HG03432 (cell line): ENCODE data around the gene CACNA1D.

ENCODE experiments used
- ATAC-seq: cut with Tn5 transposase; IDR thresholded peaks from one replicate; pipeline ENCODE4 v1.9.1; 2021; ENCODE audit warnings: mild to moderate bottlenecking, moderate library complexity; ENCODE audit not compliant: unreplicated experiment

Gene CACNA1D

DNA sequence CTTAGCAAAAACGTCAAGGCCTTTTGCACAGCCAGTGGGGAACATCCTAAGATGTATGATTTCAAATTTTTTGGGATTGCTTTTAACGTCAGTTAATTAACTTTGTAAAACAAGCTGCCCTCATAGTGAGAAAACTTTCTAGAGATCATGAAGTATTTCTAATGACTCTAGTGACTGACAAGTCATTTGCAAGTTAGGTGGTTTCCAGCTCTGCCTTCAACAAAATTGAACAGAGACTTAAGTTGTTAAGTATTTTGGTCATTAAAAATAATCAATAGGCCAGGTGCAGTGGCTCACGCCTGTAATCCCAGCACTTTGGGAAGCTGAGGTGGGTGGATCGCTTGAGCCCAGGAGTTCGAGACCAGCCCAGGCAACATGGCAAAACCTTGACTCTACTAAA, 280.6 kb downstream of the CACNA1D start:
- ATAC-seq = no peak

DNA sequence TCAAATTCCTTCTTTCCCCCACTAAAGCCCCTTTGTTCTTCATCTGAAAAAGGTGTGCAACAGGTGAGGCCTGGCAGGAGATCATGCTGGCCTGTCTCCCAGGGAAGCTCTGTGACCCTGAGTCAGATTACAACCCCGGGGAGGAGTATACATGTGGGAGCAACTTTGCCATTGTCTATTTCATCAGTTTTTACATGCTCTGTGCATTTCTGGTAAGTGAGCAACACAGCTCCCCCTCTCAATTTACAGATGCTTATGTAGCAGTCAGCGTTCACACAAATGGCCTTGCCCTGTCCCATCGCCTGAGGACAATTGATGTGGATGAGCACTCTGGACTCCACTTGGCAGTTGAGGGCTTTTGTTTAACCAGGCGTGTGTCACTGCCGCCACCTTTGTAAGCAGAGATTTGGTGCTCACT, 281.4 kb downstream of the CACNA1D start:
- ATAC-seq = no peak

DNA sequence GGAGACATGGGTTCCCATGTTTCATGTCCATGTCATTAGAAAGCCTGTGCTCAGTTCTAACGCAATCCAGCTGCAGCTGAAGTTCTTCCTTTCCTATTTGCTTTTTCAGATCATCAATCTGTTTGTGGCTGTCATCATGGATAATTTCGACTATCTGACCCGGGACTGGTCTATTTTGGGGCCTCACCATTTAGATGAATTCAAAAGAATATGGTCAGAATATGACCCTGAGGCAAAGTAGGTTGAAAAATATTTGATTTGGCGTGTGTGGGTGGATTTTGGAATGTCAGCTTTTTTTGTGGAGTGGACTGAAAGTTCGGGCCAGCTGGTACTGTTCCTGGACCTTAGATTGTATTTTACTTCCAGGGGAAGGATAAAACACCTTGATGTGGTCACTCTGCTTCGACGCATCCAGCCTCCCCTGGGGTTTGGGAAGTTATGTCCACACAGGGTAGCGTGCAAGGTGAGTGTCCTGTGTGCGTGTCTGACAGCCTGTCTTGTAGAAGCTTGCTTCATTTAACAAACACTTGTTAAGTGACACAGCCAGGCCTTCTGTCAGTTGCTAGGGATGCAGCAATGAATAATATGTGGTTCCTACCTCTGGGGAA, 282.2 kb downstream of the CACNA1D start:
- ATAC-seq = no peak

DNA sequence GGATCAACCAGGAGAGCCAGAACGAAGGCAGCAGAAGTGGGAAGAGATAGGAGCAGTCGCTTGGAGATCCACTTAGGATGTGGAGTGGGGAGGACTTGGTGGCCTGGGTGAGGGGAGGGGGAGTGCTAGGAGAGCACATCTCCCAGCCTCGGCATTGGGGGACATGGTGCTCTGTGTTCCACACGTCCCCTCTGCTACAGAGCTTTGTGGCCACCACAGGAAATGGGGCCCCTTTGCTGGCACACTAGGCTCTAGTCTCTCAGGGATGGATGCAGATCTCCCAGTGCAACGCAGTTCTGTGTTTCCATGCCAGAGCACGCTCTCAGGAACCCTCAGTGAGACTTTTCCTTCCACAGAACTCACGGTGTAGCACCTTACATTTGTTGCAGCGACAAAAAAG, 283.1 kb downstream of the CACNA1D start:
- no peak for ATAC-seq

DNA sequence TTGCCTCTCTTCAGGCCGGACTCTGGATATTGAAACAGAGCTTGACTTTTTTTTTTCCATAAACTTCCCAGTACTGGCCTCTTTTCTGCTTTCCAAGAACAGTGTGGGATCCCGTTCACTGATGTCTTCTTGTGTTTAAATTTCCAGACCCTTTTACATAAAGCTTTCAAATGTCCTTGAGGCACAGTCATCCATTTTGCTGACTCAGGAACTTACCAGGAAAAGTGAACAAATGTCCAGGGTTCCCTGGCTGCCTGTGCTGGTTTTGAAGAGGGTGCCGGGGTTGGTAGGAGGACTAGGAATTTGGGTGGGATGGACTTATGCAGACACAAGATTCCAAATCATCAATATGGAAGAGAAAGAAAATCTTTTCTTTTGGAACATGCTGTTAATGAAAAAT, 283.7 kb downstream of the CACNA1D start:
- no peak for ATAC-seq

DNA sequence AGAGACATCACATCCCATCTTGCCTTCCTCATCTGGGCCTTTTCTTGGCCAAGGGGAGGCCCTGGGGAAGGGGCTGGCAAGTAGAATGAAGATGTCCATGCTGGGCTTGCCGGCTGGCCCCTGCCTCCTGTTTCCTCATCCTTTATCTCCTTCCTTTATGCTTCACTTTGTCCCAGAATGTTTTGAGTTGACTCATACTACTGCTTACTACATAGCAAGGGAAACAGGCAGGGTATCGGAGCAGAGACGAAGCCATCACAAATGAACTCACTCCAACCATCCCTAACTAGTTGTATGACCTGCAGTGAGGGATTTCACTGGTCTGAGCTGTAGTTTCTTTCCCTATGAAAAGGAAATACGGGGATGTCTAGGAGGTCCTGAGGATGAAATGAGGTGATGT, 285.8 kb downstream of the CACNA1D start:
- no peak for ATAC-seq

DNA sequence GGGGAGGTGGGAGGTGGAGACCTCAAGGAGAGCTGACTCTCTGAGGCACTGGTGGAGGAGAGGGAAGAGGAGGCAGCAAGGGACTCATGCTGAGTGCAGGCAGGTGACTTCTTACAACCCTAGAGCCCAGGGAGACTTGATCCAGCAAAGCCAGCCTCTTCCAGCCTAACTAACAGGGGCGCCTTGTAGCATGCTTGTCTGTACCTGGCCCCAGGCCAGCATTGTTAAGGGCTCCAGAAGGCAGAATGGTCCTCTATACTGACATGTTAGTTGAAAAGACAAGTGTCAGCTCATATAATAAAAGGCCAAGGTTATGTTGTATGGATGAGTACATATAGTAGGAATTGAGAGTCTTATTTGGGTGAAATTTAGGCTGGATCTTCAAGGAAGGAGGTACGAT, 286.4 kb downstream of the CACNA1D start:
- ATAC-seq = no peak

DNA sequence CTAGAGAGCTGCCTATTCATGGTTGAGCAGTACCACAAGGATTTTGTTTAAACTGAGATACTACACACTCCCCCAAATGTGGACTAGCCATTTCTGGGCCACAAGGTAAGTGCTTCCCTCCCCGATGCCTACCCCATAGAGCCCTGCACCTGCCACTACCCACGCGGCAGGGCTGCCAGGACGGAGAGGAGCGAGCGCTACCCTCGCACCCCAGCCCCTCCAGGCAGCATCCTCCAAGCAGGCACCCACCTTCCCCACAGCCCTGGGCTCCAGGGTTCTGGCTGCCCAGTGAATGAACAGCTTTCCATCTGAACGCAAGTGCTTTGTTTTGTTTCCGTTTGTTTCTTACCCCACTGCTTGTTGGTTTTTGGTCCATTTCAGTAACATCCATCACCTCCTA, 292.6 kb downstream of the CACNA1D start:
- no peak for ATAC-seq

DNA sequence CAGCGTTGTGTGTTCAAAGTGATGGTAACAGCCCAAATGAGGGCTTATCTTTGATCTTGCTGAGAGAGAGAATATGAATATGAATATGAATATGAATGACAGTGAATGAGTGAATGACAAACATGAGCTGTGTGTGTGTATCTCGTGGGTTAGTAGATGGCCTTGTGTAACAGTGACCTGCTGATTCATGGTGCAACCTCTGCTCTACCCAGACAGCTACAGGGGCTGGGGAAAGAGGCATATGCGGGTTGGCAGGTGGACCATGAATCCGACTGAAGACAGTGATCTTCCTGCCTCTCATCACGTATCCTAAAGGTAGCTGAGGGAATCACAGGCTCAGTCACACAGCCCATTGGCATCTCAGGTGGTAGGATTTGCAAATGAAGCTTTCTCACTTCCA, 293.6 kb downstream of the CACNA1D start:
- ATAC-seq = no peak

DNA sequence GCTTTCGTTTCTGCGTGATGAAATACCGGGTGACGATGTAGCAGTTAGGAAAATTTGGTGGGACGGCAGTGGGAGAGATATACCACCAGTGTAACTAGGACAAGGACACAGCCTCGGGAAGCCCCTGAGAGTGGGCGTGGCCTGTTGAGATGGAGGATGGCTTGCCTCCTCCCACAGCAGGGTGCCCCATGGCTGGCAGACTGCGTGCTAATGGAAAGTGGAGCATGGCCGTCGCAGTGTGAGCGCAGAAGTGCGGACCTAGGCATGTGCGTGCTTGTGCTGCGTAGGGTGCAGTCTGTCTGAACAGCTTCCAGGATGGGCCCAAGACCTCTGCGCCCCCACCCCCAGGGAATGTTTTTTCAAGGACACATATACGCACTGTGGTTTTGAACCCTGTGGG, 295.0 kb downstream of the CACNA1D start:
- ATAC-seq = no peak

DNA sequence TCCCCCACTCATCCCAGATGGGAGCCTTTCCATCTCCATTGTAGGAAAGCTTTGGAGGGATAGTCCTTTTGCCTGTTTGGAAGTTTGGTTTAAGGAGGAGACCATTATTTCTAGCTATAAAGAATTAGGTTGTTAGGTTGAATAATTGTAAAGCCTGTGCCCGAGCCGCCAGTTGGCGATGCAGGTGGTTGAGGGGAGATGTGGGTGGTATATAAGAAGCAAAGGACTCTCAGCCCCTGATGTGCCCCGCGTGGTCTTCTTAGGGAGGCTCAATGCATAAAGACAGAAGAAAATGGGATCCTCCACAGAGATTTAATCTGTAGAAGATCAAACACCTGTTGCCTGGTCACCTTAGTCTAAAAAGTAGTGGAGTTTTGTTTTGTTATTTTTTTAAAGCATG, 296.1 kb downstream of the CACNA1D start:
- no peak for ATAC-seq

DNA sequence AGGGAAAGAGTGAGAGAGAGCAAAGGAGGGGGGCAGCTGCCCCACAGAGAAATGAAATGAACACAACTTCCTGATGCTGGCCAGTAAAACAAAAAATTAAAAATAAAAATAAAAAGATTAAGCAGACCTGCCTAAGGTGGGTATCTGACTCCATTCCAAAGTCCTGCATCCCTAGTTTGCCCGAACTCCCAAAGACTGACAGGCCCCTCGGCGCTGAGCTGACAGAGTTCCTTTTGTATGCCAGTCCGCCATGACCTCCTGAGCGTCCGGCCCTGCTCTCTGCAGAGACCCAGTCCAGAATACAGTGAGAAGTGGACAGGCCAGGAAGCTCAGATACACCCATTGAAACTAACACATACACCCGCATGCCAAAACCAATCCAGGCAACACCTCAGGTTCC, 296.9 kb downstream of the CACNA1D start:
- ATAC-seq = no peak

DNA sequence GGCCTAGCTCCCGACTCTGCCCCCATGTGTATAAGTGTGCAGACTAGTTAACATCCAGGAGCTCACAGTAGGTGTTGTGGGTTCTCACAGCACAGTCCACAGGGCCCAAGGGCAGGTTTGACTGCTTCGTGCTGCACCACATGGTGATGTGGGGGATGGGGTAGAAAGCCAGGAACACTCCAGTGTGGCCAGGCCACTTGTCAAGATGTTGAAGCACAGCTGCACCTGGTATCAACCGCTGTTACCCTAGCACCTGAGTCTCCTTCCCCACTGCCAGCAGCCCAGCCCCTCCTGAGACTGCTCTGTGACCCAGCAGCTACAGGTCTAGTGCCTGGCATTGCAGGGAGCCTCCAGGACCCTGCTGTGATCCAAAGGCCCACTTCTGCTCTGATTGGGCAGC, 298.5 kb downstream of the CACNA1D start:
- no peak for ATAC-seq

DNA sequence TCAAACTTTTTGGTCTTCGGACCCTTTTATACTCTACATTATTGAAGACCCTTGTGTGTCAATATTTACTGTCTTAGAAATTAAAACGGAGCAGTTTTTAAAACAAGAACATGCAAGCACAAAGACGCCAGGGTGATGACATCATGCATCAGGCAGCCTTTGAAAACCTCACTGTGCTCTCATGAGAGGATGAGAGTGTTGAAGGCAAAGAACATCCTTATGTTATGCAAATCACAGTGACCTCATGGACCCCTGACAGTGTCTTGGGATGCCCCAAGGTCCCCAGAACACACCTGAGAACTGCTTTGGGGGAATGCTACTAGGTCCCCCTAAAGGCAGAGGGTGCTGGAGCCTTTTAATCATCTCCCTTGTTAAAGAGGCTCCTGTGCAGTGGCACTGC, 300.2 kb downstream of the CACNA1D start:
- ATAC-seq = no peak

DNA sequence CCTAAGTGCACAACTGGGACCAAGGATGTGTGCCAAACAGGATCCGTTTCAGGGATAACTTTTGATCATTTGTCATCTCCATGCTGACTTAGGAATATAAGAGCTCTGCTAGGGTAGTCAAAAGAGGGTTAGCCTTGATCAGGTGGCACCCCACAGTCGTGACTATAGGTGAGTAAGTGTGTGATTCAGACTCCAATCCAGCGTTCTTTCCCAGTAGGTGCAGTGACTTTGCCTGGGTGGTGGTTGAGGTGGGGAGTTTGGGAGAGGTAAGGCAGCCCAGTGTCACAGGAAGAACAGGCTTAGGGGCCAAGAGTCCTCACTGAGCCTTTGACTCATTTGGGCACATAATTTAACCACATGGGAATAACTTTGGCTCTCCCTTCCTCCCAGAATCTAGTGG, 300.8 kb downstream of the CACNA1D start:
- no peak for ATAC-seq

DNA sequence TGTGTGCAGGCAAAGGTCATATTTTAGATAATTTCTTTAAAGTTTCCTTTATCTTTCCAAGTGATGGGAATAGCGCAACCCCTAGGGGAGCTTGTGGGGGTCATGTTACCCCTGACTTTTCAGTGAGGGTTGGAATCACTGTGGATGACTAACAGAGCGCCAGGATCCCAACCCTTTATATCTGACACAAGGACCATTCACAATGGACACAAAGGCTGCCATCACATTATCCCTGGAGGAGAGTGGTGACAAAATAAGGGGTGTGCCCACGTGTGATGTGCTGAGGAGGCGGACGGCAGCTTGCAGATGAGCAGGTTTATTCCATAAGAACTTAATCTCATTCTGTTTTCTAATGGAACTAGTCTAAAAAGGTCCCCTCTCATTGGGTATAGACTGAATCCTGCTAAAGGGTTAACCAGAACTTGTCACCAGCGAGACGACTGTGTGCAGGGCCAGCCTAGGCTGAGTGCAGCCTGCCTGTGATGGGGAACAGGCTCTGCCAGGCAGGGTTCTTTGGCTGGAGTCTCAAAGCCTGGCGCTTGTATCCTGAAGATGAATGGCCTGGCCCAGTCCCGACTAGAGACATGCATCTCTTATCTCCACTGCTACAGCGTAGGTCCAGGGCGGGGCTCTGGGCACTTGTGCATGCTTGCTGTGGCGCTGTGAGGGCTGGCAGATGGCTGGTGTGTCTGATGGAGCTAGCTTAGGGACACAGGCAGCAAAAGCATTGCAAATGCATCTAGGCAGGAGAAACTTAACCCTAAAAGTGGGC, 301.6 kb downstream of the CACNA1D start:
- ATAC-seq = no peak

DNA sequence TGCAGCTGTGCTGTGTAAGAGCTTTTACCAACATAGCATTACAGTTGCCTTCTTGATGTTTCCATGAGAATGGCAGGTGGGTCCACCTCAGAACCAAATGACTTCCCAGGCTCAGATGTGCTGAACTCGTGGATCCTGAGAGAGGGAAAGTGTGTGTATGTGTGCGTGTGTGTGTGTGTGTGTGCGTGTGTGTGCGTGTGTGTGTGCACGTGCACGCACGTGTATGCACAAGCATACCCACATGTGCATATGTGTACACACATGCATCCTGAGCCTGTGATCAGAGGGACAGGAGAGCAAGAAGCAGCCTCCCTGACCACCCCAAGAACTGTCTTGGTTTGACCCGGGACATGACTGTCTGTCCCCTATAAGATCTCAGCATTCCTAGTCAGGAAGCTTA, 303.7 kb downstream of the CACNA1D start:
- ATAC-seq = no peak

DNA sequence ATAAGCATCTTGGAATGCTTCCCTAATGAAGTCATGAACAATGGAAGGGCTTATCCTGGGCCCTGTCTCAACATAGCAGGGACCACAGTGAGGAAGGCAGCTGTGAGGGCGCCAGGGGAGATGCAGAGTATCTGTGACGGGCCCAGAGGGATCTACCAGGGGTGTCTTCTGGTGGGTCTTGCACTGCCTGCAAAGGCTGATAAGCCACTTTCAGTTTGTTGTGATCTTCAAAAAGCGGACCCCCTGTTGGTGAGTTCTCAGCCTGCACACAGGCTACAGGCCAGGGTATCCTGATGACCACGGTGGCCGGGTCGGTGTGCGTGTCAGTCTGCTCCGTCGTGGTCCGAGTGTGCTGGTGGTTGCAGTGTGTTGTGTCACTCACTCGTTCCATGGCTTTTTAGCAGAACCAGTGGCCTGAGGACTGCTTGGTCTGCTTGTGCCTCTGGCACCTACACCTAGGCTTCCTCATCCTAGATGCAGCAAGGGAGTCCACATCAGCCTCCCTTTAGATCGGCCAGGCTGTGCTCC, 305.0 kb downstream of the CACNA1D start:
- no peak for ATAC-seq

DNA sequence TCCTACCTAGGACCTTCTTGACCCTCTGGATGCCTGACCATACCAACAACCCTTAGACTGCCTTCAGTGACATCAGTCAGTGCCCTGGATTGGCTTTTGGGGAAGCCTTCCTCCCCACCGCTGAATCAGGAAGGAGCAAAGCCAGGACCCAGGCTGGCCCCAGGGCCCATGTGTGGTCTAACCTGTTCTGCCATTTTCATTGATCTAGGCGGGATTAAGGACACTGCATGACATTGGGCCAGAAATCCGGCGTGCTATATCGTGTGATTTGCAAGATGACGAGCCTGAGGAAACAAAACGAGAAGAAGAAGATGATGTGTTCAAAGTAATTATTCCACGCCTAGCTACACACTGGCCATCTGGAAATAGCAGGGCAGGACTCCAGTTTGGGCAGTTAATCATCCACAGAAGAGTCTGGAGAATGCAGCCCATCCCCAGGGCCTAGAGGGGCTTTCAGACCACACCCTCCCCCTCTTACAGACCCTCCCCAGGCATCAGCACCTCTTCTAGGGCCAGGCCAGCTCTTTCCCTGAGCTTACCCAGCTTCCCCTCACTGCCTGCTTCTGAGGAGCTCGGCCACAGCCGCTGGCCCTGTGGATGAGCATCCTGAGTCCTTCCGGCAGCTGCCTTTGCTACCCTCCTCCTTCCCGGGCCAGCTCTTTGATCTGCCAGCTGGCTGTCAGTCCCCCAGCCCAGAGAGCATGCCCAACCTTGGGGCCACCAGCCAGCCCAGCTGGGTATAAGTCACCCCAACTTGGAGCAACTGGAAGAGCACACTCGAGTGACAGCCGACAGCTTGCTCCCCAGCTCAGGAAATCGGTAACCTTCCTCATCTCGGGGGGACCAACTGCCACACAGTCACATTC, 305.9 kb downstream of the CACNA1D start:
- ATAC-seq = no peak

DNA sequence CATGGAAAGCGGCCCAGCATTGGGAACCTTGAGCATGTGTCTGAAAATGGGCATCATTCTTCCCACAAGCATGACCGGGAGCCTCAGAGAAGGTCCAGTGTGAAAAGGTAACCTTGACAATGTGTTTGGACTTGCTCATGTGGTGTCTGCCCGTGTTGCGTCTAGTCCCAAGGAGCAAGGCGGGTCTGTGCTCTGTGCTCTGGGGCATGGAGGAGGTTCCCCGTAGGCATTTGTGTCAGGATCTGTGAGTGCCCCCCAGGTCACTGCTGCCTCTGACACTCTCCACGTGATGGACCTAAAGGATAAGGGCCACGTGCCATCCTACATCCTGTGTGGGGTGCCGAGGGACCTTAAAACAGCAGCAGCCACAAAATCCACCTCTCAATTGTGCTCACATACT, 306.9 kb downstream of the CACNA1D start:
- no peak for ATAC-seq

DNA sequence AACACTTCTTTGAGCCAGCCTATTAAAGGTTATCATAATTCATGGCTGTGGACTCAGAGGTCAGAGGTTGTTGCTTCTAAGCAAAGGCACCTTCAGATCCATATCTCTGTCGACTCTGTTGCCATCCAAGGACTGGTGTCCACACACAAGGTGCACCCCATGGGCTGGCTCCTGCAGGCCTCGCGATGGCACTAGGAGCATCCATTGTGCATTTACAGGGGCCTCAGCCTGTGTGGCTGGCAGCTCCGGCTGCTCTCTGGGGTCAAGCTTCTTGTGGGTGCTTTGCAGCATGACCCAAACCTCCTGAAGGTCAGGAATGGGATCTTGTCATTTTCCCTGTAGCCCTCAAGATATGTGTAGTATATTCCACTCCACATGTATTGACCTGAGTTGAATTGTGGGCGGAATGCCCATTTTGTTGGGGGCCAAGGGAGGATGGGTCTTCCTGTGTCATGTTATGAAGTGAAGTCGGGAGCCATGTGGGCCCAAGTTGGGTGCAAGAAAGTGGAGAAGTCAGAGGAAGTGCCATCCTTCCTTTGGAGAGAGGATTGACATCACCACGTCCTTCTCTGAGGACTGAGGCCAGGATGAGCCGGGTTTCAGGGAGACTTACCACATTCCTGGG, 308.0 kb downstream of the CACNA1D start:
- ATAC-seq = no peak
